Liver (tissue), 3 donors: ENCODE data around the gene GATD1.

Experiments used
- EGR1 ChIP-seq, 2 donors: IDR thresholded peaks; 2 replicates each; pipeline ENCODE4 v1.6.1; 2016 to 2018; ENCODE audit warnings: antibody characterized with exemption in 2 of 2, low read depth in 2 of 2
- FOXA1 ChIP-seq: IDR thresholded peaks from 2 replicates; pipeline ENCODE4 v1.6.1; 2016; ENCODE audit warnings: antibody characterized with exemption
- GABPA ChIP-seq, 2 donors: IDR thresholded peaks in 1 of 2; conservative IDR thresholded peaks in 1 of 2; 2 replicates each; pipeline ENCODE4 v1.6.1; 2016; ENCODE audit warnings: antibody characterized with exemption in 2 of 2, mild to moderate bottlenecking in 1 of 2, moderate library complexity in 1 of 2
- HNF4G ChIP-seq: IDR thresholded peaks from 2 replicates; pipeline ENCODE4 v1.6.1; 2016; ENCODE audit warnings: antibody characterized with exemption
- JUND ChIP-seq, 2 donors: IDR thresholded peaks; 2 replicates each; pipeline ENCODE4 v1.6.1; 2016; ENCODE audit warnings: antibody characterized with exemption in 2 of 2
- RAD21 ChIP-seq, 2 donors: IDR thresholded peaks; 2 replicates each; pipeline ENCODE4 v1.6.1; 2016; ENCODE audit warnings: antibody characterized with exemption in 2 of 2, mild to moderate bottlenecking in 2 of 2
- SP1 ChIP-seq: IDR thresholded peaks from 2 replicates; pipeline ENCODE4 v1.6.1; 2018; ENCODE audit warnings: antibody characterized with exemption, mild to moderate bottlenecking
- TAF1 ChIP-seq: conservative IDR thresholded peaks from 2 replicates; pipeline ENCODE4 v1.6.1; 2016; ENCODE audit warnings: antibody characterized with exemption, mild to moderate bottlenecking
- YY1 ChIP-seq: IDR thresholded peaks from 2 replicates; pipeline ENCODE4 v1.6.1; 2016; ENCODE audit warnings: antibody characterized with exemption, mild to moderate bottlenecking
- TF ChIP-seq, protein P1 (sequence below): IDR thresholded peaks from 2 replicates; pipeline ENCODE4 v1.6.1; 2016; ENCODE audit warnings: antibody characterized with exemption
- TF ChIP-seq, protein P2 (sequence below): fragments of 150-350 bp; IDR thresholded peaks from 2 replicates; pipeline ENCODE4 v1.5.1; 2017; ENCODE audit warnings: improper control_type of control experiment, low read depth, low read length; ENCODE audit not compliant: missing input control
- TF ChIP-seq, protein P3 (sequence below): IDR thresholded peaks from 2 replicates; pipeline ENCODE4 v1.6.1; 2016; ENCODE audit warnings: antibody characterized with exemption, mild to moderate bottlenecking
- TF ChIP-seq, protein P4 (sequence below): IDR thresholded peaks from 2 replicates; pipeline ENCODE4 v1.6.1; 2016; ENCODE audit warnings: antibody characterized with exemption
- TF ChIP-seq, protein P5 (sequence below): IDR thresholded peaks from 2 replicates; pipeline ENCODE4 v1.6.1; 2016; ENCODE audit warnings: antibody characterized with exemption
- donor health status: healthy.
- donor health status: healthy.

DNA sequence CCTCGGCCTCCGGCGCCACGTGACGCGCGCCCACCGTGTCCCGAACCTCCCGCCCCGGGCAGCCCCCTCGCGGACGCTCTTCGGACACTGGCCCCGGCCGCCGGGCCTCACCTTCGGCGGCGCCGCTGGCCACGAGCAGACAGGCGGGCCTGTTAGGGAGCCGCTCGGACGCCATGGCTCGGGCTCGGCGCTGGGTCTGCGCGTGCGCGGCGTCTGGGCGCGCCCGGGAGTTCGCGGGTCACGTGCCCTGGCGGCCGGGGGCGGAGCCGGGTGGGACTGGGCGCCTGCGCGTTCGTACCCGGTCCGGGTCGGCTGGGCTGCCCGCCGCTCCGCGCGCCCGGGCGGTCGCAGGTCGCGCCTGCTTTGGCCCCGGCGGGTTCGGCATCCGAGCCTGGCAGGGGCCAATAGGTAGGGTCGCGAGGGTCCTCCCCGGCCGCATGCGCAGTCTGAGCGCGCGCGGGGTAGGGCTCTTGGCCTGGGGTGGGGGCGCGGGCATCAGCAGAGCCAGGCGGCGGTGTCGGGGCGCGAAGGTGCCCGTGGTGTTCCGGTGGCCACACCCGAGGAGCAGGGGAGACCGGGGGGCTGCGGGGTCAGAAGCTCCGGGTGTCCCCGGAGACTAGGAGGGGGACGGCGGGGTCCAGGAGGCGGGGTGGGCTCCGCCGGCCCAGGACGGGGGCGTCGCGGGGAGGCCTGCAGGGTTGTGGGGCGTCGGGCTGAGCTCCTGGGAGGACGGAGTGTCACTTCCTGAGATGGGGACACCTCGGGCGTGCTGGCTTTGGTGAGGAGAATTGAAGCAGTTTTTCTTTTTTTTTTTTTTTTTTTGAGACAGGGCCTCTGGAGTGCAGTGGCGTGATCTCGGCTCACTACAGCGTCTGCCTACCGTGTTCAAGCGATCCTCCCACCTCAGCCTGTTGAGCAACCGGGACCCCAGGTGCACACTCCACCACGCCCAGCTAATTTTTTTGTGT lies at the start of gene GATD1:
- TF ChIP-seq, protein P1, sequence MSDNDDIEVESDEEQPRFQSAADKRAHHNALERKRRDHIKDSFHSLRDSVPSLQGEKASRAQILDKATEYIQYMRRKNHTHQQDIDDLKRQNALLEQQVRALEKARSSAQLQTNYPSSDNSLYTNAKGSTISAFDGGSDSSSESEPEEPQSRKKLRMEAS: no peak
- TF ChIP-seq, protein P2, sequence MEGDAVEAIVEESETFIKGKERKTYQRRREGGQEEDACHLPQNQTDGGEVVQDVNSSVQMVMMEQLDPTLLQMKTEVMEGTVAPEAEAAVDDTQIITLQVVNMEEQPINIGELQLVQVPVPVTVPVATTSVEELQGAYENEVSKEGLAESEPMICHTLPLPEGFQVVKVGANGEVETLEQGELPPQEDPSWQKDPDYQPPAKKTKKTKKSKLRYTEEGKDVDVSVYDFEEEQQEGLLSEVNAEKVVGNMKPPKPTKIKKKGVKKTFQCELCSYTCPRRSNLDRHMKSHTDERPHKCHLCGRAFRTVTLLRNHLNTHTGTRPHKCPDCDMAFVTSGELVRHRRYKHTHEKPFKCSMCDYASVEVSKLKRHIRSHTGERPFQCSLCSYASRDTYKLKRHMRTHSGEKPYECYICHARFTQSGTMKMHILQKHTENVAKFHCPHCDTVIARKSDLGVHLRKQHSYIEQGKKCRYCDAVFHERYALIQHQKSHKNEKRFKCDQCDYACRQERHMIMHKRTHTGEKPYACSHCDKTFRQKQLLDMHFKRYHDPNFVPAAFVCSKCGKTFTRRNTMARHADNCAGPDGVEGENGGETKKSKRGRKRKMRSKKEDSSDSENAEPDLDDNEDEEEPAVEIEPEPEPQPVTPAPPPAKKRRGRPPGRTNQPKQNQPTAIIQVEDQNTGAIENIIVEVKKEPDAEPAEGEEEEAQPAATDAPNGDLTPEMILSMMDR: no peak
- TF ChIP-seq, protein P3, sequence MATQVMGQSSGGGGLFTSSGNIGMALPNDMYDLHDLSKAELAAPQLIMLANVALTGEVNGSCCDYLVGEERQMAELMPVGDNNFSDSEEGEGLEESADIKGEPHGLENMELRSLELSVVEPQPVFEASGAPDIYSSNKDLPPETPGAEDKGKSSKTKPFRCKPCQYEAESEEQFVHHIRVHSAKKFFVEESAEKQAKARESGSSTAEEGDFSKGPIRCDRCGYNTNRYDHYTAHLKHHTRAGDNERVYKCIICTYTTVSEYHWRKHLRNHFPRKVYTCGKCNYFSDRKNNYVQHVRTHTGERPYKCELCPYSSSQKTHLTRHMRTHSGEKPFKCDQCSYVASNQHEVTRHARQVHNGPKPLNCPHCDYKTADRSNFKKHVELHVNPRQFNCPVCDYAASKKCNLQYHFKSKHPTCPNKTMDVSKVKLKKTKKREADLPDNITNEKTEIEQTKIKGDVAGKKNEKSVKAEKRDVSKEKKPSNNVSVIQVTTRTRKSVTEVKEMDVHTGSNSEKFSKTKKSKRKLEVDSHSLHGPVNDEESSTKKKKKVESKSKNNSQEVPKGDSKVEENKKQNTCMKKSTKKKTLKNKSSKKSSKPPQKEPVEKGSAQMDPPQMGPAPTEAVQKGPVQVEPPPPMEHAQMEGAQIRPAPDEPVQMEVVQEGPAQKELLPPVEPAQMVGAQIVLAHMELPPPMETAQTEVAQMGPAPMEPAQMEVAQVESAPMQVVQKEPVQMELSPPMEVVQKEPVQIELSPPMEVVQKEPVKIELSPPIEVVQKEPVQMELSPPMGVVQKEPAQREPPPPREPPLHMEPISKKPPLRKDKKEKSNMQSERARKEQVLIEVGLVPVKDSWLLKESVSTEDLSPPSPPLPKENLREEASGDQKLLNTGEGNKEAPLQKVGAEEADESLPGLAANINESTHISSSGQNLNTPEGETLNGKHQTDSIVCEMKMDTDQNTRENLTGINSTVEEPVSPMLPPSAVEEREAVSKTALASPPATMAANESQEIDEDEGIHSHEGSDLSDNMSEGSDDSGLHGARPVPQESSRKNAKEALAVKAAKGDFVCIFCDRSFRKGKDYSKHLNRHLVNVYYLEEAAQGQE: no peak
- no peak for TF ChIP-seq JUND (IDR thresholded peaks at IDR 0.05)
- TF ChIP-seq, protein P4, sequence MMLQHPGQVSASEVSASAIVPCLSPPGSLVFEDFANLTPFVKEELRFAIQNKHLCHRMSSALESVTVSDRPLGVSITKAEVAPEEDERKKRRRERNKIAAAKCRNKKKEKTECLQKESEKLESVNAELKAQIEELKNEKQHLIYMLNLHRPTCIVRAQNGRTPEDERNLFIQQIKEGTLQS: no peak
- no peak for TF ChIP-seq GABPA (IDR thresholded peaks at IDR 0.05 in 1 of 2, conservative IDR thresholded peaks at IDR 0.05 in 1 of 2)
- no peak for TF ChIP-seq RAD21 (IDR thresholded peaks at IDR 0.05)
- no peak for TF ChIP-seq FOXA1
- TF ChIP-seq TAF1: no peak
- no peak for TF ChIP-seq HNF4G
- TF ChIP-seq SP1: no peak
- TF ChIP-seq EGR1 (IDR thresholded peaks at IDR 0.05; ENCODE audit: low read depth in 2 of 2): no peak
- TF ChIP-seq, protein P5, sequence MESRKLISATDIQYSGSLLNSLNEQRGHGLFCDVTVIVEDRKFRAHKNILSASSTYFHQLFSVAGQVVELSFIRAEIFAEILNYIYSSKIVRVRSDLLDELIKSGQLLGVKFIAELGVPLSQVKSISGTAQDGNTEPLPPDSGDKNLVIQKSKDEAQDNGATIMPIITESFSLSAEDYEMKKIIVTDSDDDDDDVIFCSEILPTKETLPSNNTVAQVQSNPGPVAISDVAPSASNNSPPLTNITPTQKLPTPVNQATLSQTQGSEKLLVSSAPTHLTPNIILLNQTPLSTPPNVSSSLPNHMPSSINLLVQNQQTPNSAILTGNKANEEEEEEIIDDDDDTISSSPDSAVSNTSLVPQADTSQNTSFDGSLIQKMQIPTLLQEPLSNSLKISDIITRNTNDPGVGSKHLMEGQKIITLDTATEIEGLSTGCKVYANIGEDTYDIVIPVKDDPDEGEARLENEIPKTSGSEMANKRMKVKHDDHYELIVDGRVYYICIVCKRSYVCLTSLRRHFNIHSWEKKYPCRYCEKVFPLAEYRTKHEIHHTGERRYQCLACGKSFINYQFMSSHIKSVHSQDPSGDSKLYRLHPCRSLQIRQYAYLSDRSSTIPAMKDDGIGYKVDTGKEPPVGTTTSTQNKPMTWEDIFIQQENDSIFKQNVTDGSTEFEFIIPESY: no peak
- no peak for TF ChIP-seq YY1
